ENCODE measurements around the gene EPHA1. TPM values are rescaled to one million over a fixed set of nuclear protein-coding genes. Genes with fewer than 3 reads are reported as not detected.

Gene EPHA1
- total RNA-seq, 2 donors from 2014 or later: 0.71 TPM; not detected in 1

DNA sequence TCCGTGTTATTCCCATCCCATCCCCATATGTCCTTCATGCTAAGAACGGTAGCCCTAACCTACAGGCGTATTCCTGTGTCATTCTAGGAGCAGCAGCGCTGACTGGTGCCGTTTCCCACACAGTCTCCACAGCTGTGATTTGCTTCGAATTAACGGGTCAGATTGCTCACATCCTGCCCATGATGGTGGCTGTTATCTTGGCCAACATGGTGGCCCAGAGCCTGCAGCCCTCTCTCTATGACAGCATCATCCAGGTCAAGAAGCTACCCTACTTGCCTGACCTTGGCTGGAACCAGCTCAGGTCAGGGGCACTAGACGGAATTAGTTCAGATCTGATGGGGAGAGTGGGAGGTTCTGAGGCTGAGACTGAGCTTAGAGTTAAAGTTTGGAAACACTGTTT, 66.8 kb downstream of the EPHA1 start:
- H3K9me3 ChIP-seq: no peaks in the 10 kb centered on the region
- no peak overlapping the region for H3K27ac ChIP-seq
- no peak for DNase-seq (ENCODE audit: low spot score)
- no peaks in the 10 kb centered on the region for H3K27me3 ChIP-seq
- TF ChIP-seq, protein P1, sequence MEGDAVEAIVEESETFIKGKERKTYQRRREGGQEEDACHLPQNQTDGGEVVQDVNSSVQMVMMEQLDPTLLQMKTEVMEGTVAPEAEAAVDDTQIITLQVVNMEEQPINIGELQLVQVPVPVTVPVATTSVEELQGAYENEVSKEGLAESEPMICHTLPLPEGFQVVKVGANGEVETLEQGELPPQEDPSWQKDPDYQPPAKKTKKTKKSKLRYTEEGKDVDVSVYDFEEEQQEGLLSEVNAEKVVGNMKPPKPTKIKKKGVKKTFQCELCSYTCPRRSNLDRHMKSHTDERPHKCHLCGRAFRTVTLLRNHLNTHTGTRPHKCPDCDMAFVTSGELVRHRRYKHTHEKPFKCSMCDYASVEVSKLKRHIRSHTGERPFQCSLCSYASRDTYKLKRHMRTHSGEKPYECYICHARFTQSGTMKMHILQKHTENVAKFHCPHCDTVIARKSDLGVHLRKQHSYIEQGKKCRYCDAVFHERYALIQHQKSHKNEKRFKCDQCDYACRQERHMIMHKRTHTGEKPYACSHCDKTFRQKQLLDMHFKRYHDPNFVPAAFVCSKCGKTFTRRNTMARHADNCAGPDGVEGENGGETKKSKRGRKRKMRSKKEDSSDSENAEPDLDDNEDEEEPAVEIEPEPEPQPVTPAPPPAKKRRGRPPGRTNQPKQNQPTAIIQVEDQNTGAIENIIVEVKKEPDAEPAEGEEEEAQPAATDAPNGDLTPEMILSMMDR (IDR thresholded peaks at IDR 0.05): no peak
- no peaks in the 10 kb centered on the region for H3K36me3 ChIP-seq
- H3K4me1 ChIP-seq: peaks cover 0 to 4% of the 10 kb centered on the region in 2 donors
- no peak overlapping the region for H3K4me3 ChIP-seq

Small RNA genes lying within 50 kb of the gene (microRNA-seq; reads per million reads assigned to microRNA genes)
- gene MIR6892 (ENCODE audit: borderline number of aligned reads in 2 of 2, borderline replicate concordance in 1 of 2): 0 to 0.71 reads per million in 2 donors

Other genes with a start within 250 kb of the EPHA1 start
- not detected for gene TAS2R39, start 225.4 kb downstream of the EPHA1 start, total RNA-seq
- gene TAS2R40, start 186.8 kb downstream of the EPHA1 start, total RNA-seq: not detected
- 100 to 1,000 TPM; 169 to 270 TPM for gene GSTK1, start 145.4 kb downstream of the EPHA1 start, total RNA-seq
- 10 to 100 TPM in 1 of 2 donors, 1 to 10 TPM in 1; 7.8 to 12.3 TPM for gene TMEM139, start 123.9 kb downstream of the EPHA1 start, total RNA-seq
- 1 to 10 TPM; 5.2 to 7.6 TPM for gene CASP2, start 120.5 kb downstream of the EPHA1 start, total RNA-seq
- gene CLCN1, start 92.7 kb downstream of the EPHA1 start, total RNA-seq: not detected
- under 1 TPM; 0.08 to 0.48 TPM for gene FAM131B, start 46.1 kb downstream of the EPHA1 start, total RNA-seq
- gene ZYX, start 27.5 kb downstream of the EPHA1 start, total RNA-seq: 10 to 100 TPM; 48.3 to 93.7 TPM
- gene TAS2R60, start 34.6 kb upstream of the EPHA1 start, total RNA-seq: not detected
- not detected for gene TAS2R41, start 69.0 kb upstream of the EPHA1 start, total RNA-seq
- not detected for gene CTAGE15, start 162.9 kb upstream of the EPHA1 start, total RNA-seq
- gene TCAF2, start 212.1 kb upstream of the EPHA1 start, total RNA-seq: 1 to 10 TPM in 1 of 2 donors, under 1 TPM in 1; 0.19 to 1.4 TPM

Data from right atrium auricular region (tissue), 2 donors.